AML-193 (cell line): ENCODE measurements around the gene IL12B.
"Not testable (repeated sequence)": the region's sequence is repeated elsewhere in the genome, so short reads cannot be mapped to it uniquely, and the experiment has no call there.

ENCODE experiments used
- DNase-seq, 2 experiments: peaks; one replicate each; lab custom pipeline; 2025; lab: John Stamatoyannopoulos, UW

The IL12B gene

GRCh38 chr5:159332800-159333544 lies 2.7 kb upstream of the IL12B start:
- no peak for DNase-seq

DNA sequence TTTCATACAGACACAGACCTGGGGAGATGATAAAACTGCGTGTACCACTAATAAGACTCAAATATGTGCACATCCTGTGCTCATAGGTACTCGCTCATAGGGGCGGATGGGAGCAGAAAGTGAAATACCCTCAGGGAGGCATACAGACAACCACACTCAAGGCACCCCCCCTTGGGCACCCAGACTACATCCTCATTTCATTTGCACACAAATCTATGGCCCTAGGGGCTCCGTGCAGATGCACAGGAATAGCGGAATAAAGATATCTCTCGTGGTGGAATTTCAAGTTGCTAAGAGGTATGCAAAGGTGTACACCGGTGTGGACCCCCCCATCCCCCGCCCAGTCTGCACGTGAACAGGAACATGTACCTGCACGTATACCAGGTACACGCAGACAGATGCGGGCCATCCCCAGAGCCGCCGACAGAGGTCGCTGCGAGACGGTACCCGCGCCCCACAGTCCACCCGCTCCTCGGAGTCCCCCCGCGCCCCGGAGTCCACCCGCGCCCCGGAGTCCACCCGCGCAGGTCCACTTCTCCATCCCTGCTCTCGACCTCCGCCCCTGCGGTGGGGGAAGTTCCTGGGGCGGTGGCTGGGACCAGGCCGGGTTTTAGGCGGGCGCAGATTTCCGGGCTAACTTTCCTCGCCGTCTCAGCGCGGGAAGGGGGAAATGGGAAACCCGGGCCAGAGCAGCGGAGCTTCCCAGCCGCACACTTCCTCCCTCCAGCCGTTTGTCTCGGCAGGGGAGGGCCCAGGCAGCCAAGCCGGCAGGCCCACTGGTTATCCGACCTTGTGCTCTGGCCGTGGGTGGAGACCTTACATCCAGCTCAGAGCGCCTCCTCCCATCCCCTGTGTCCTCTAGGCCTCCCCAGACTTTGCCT lies 1.0 kb upstream of the IL12B start:
- DNase-seq: no peak

DNA sequence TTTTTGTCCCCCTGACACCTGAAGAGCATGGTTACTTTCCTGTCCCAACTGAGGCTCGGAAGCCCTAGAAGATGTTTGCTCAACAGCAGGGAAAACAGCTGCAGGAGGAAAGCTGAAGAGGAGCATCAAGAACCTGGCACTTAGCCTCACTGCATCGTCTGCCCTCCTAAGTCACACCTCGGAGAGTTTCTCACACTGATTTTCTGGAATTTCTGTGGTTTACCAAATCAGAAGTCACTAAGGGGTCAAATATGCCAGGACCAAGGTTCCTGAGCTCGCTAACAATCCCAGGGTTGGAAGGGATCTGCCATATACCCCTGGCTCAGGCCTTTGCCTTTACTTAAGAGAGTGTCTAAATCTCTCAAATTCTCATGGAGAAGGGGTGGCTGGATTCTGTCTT lies 5.3 kb downstream of the IL12B start:
- DNase-seq: no peak

- no peak for DNase-seq
Observed at GRCh38 chr5:159324102-159324755, 6.1 kb downstream of the IL12B start.

GRCh38 chr5:159322180-159322579 lies 8.1 kb downstream of the IL12B start:
- DNase-seq: no peak

DNA sequence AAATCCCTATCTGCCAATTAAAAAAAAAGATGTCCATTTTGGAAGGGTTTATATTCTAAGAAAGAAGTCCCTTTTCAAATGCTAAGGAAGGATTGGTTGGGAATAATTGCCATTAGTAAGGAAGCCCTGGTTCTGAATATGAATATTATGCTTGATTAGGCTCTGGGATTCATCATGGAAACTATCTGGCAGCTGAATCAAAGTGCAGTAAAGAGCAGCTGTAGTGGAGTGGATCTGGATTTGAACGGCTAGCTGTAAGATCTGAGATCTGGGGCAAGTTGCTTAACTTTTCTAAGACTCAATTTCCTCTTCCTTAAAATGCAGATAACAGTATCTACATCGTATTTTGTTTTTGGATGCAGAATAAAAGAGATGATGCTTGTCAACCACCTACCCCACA lies 10.5 kb downstream of the IL12B start:
- no peak for DNase-seq

- no peak for DNase-seq
Observed at GRCh38 chr5:159319363-159319762, 10.9 kb downstream of the IL12B start.

DNA sequence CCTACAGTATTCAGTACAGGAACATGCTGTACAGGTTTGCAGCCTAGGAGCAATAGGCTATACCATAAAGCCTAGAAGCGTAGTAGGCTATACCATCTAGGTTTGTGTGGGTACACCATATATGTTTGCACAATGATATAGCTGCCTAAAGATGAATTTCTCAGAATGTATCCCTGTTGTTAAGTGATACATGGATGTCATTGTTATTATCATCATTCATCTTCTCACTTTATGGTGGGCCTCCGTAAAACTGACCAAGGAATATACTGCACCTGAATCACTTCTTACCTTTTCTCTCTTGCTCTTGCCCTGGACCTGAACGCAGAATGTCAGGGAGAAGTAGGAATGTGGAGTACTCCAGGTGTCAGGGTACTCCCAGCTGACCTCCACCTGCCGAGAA lies 11.8 kb downstream of the IL12B start:
- DNase-seq: no peak

DNA sequence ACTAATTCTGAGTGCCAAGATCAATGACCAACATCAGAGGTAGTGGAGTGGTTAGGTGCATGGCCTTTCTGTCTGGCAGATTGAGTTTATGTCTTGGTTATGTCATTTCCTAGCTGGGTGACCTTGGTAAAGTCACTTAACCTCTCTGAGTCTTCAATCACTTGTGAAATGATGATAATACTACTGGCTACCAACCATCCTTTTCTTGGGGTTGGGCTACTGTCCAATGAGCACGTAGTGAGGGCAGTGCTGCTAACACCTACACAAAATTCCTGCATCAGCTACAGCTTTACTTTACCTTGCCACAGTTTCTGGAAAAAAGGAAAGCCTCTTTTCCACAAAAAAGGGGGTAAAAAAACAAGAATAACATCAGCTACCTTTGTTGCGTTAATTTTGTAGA lies 12.4 kb downstream of the IL12B start:
- no peak for DNase-seq

DNA sequence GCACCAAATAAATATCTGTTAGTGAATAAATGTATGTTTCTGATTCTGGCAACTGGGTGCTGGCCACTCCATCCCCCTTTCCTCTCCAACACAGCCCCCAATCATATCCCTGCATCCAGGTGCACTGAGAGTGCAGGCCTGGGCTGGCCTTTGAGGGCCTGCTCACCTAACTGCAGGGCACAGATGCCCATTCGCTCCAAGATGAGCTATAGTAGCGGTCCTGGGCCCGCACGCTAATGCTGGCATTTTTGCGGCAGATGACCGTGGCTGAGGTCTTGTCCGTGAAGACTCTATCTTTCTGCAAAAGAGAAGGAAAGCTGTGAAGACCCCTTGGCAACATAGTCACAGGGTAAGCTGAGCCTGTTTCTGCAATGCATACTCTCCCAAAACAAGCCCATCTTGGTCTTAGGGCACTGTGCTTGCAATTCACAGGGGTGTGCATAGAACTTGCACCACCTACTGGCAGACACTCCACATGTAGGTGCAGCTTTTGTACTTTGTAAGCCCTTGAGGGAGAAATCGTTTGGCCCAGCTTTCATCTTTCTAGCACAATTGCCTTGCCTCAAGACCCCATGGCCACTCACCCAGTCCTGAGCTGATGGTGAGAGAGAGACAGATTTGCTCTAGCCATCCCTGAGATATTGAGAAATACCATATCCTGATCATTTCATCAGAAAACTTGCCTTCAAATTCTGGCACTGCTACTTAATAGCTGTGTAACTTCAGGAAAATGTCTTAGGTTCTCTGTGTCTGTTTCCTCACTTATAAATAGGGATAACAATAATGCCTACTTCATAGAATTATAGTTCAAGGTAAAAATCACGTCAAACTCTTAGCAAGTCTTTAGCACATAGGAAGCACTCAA lies 13.5 kb downstream of the IL12B start:
- DNase-seq: peak; percentile 29 to 36

DNA sequence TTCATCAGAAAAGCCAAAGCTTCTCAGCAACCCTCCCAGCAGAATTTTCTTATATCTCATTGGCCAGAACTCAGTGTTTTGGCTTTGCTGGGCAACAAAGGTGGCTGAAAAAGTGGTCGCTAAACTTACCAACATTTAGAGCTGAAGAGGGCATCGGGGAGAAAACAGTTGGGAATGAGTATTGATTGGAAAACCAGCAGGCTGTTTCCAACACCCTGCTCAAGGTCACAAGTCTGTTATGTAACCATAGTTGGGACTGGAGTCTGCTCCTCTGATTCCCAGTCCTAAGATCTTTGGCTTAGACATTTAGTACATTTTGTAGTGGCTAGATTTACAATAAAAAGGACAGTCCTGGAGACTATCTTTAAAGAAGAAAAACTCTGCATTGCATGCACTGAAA lies 17.1 kb downstream of the IL12B start:
- no peak for DNase-seq

- DNase-seq: no peak
Observed at GRCh38 chr5:159311063-159311462, 19.2 kb downstream of the IL12B start.

DNA sequence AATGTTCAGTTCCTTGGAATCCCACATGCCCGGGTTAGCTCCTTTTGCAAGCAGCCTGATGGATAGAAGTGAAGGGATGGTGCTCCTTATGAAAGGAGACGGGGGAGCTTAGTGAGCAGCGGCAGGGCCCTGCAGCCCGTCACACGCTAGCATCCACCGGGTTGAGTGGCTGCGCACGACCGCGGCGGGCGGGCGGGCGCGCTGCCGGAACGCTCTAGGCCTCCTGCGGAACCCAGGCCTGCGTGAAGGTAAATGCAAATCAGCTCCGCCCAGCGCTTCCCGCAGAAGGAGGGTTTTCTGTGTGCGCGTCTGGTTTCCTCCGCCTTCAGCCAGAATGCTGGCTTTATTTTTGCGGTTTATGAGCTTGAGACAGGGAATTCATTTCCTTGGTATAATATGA lies 19.8 kb downstream of the IL12B start:
- DNase-seq: no peak

GRCh38 chr5:159309689-159310433 lies 20.4 kb downstream of the IL12B start:
- DNase-seq: no peak

- no peak for DNase-seq
Observed at GRCh38 chr5:159304961-159305595, 25.2 kb downstream of the IL12B start.

GRCh38 chr5:159303286-159303685 lies 27.0 kb downstream of the IL12B start:
- DNase-seq: no peak

DNA sequence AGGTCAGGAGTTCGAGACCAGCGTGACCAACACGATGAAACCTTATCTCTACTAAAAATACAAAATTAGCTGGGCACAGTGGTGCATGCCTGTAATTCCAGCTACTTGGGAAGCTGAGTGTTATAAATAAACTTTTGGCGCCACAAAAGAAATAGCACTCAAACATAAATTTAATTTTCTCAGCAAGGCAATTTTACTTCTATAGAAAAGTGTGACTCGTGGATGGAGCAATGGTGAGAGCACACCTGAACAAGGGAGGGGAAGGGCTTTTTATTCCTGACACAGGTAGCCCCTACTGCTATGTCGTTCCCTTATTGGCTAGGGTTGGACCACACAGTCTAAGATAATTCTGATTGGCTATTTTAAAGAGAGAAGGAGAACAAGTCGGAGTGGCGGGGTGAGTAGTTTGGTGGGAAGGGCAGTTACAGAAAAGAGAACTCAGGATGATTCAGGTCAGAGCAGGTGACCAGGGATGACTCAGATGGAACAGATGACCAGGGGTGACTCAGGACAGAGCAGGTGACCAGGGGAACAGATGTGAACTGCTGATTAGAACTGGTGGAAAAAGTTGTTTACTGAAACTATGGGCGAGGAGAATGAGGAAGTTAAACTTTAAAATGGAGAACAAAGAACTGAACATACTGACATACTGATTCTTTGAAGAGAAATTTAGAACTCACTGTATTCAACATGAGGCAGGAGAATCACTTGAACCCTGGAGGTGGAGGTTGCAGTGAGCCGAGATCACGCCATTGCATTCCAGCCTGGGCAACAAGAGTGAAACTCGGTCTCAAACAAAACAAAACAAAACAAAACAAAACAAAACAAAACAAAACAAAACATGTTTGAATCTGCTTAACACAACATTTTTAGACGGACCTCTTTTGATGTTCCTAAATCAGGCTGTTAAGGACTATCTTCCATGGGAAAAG lies 28.1 kb downstream of the IL12B start:
- DNase-seq: not testable (repeated sequence)

GRCh38 chr5:159301466-159301865 lies 28.8 kb downstream of the IL12B start:
- no peak for DNase-seq

DNA sequence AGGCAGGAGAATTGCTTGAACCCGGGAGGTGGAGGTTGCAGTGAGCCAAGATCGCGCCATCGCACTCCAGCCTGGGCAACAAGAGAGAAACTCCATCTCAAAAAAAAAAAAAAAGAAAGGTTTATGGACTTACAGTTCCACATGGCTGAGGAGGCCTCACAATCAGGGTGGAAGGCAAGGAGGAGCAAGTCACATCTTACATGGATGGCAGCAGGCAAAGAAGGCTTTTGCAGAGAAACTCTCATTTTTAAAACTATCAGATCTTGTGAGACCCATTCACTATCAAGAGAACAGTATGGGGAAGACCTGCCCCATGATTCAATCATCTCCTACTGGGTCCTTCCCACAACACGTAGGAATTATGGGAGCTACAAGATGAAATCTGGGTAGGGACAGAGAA lies 33.0 kb downstream of the IL12B start:
- DNase-seq: not testable (repeated sequence)
